ES-I3 (cell line): ENCODE data around the gene SP100.

Experiments
- H3K36me3 ChIP-seq: 2 replicates; pipeline ENCODE4 v1.6.1; 2013; ENCODE audit warnings: mild to moderate bottlenecking, low read length, control low read depth, moderate library complexity; ENCODE audit not compliant: insufficient read depth
- H3K4me1 ChIP-seq: 2 replicates; pipeline ENCODE4 v1.6.1; 2013; ENCODE audit warnings: mild to moderate bottlenecking, control low read depth, low read length; ENCODE audit not compliant: insufficient read depth
- H3K9ac ChIP-seq: 2 replicates; pipeline ENCODE4 v1.6.1; 2013; ENCODE audit warnings: low read depth, mild to moderate bottlenecking, low read length, moderate library complexity
- H3K9me3 ChIP-seq: 2 replicates; pipeline ENCODE4 v1.6.1; 2013; ENCODE audit warnings: mild to moderate bottlenecking, low read length, moderate library complexity; ENCODE audit not compliant: control insufficient read depth, insufficient read depth

SP100 gene

DNA sequence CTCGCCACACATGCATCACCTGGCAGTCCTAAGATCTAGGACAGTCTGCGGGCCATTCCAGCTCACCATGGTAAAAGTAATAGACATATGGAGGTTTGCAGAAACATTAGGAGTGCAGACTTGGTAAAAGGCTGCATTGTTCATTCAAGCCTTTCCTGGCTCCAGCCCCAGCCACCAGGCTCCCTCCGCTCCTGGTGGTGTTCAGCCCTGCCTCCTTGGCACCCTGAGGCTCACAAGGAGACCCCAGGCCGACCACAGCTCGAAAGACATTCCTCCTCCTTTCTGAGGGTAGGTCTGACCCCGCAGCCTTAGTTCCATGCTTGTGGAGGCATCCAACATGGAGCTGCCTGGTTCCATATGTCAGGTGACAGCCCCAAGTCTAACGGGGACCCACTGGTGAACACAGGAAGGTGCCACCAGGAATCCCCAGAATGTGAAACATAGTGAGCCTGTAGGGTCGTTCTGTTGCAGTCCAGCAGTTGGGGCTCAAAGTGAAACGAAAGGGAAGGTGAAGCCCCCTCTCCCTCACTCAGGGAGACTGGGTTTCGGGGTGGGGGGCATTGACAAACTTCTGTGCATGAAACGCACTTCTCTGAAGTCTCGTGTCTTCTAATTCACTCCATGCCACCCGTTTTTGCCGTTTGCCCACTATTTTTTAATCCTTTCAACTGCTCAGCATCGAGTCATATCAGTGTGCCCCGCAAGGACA is 5.0 kb upstream of the SP100 start:
- no peaks in the 10 kb centered on the region for H3K9me3 ChIP-seq
- H3K9ac ChIP-seq = peak overlapping the region; percentile 89
- no peaks in the 10 kb centered on the region for H3K36me3 ChIP-seq
- peaks cover 3% of the 10 kb centered on the region; the same call in 1 of the 2 replicates for H3K4me1 ChIP-seq

DNA sequence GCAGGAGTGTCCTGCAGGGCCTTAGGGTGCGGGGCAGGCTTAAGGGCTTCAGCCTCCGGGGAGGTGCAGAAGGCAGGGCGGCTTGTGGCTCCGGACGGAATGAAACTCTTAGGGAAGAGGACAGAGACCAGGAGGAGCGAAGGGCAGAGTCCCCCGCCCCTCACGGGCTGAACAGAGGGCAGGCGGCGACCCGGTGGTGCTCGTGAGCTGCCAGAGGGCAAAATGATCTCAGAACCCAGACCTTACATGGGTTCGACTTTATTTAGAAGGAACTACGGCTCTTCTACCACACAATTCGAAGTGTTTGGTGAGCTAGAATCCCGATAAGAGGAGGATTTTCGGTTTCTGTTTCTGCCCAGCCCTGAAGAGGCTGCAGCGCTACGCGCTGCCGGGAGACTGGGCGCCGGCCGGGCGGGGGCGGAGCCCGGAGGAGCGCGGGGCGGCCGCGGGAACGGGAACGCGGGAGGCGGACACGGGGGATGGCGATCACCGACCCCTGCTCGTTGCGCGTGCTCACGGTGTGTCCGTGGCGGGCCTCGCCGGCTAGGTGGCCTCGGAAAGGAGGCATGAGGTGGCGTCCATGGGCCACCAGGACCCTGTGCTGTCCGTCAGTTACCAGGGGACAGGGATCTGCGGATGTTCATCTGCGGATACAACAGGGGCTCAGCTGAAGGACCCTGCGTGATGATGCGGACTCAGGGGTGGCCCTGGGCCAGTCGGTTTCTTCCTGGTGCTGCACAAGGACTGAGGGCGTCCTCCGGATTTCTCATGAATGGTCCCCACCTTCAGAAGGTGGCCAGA is 4.2 kb upstream of the SP100 start:
- peaks cover 9% of the 10 kb centered on the region; the same call in 1 of the 2 replicates for H3K4me1 ChIP-seq
- no peaks in the 10 kb centered on the region for H3K36me3 ChIP-seq
- no peaks in the 10 kb centered on the region for H3K9me3 ChIP-seq
- peak overlapping the region; percentile 89 for H3K9ac ChIP-seq

DNA sequence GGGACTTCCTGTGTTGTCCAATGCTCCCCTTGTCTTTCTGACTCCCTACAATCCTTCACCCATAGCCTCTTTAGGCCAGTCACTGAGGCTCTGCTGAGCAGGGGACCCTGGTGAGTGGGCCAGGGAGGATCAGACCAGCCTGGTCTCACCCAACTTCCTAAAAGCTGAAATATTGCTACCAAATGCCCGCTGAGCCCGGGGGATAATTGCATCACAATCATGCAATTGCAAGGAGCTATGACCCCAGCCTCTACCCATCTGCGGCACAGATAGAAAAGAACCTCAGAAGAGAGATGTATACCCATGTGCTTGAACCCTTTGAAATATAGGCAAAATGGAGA is 3.7 kb upstream of the SP100 start:
- Histone ChIP-seq H3K9ac (peak overlapping the region; percentile 89; the same call in 1 of the 2 replicates), H3K9me3 (no peaks in the 10 kb centered on the region), H3K36me3 (no peaks in the 10 kb centered on the region), H3K4me1 (peaks cover 9% of the 10 kb centered on the region; the same call in 1 of the 2 replicates)

- H3K9me3 ChIP-seq = no peaks in the 10 kb centered on the region
- peaks cover 9% of the 10 kb centered on the region; the same call in 1 of the 2 replicates for H3K4me1 ChIP-seq
- H3K9ac ChIP-seq = no peak overlapping the region
- H3K36me3 ChIP-seq = no peaks in the 10 kb centered on the region
Measured at GRCh38 chr2:230412846-230413245, 3.2 kb upstream of the SP100 start.

DNA sequence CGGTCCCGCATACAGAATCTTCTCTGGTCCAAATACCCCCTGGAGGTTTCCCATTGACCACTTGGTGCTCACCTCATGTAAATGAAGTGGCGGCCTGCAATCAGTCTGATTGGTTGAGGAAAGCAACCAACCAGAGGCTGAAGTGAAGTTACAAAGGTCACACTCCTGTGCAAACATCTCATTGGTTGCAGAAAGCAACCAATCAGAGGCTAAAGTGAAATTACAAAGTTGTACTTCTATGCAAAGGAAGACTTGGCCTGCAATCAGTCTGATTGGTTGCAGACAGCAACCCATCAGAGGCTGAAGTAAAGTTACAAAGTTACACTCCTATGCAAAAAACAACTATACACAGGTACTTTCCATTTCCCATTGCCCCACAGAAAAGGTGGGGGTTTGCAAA is 2.5 kb upstream of the SP100 start:
- H3K9ac ChIP-seq = no peak overlapping the region
- peaks cover 9% of the 10 kb centered on the region; the same call in 1 of the 2 replicates for H3K4me1 ChIP-seq
- no peaks in the 10 kb centered on the region for H3K9me3 ChIP-seq
- H3K36me3 ChIP-seq = no peaks in the 10 kb centered on the region

GRCh38 chr2:230414302-230414701 is 1.7 kb upstream of the SP100 start:
- Histone ChIP-seq H3K36me3 (no peaks in the 10 kb centered on the region), H3K4me1 (peaks cover 9% of the 10 kb centered on the region; the same call in 1 of the 2 replicates), H3K9me3 (no peaks in the 10 kb centered on the region), H3K9ac (no peak overlapping the region)

GRCh38 chr2:230417436-230417835 is 1.4 kb downstream of the SP100 start:
- Histone ChIP-seq H3K36me3 (no peaks in the 10 kb centered on the region), H3K9ac (no peak overlapping the region), H3K9me3 (no peaks in the 10 kb centered on the region), H3K4me1 (peaks cover 6% of the 10 kb centered on the region; the same call in 1 of the 2 replicates)

GRCh38 chr2:230418341-230419016 is 2.5 kb downstream of the SP100 start:
- no peaks in the 10 kb centered on the region for H3K36me3 ChIP-seq
- H3K4me1 ChIP-seq = peaks cover 6% of the 10 kb centered on the region; the same call in 1 of the 2 replicates
- H3K9me3 ChIP-seq = no peaks in the 10 kb centered on the region
- H3K9ac ChIP-seq = no peak overlapping the region

- Histone ChIP-seq H3K9me3 (no peaks in the 10 kb centered on the region), H3K4me1 (peaks cover 6% of the 10 kb centered on the region; the same call in 1 of the 2 replicates), H3K9ac (no peak overlapping the region), H3K36me3 (no peaks in the 10 kb centered on the region)
Measured at GRCh38 chr2:230419181-230419580, 3.2 kb downstream of the SP100 start.

DNA sequence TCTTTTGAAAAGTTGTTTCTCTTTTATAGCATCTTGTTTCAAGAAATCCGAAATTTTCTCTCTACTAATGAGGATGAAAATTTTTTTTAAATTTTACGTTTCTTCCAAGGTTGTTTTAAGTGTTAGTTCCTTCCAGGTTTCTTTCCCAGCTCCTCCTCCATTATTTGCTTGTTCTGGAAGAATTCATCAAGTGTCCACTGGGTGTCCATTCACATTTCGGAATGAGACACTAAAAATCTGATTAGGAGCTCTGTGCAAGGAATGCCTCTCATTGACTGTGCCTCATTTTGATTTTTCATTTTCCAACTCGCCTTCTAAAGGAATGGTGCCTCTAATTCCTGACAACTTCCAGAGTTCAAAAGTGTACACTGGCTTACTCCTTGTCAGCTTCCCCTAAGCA is 6.1 kb downstream of the SP100 start:
- H3K9me3 ChIP-seq = no peaks in the 10 kb centered on the region
- H3K4me1 ChIP-seq = no peaks in the 10 kb centered on the region
- no peak overlapping the region for H3K9ac ChIP-seq
- H3K36me3 ChIP-seq = no peaks in the 10 kb centered on the region

- H3K9ac ChIP-seq = no peak overlapping the region
- no peaks in the 10 kb centered on the region for H3K36me3 ChIP-seq
- no peaks in the 10 kb centered on the region for H3K9me3 ChIP-seq
- H3K4me1 ChIP-seq = no peaks in the 10 kb centered on the region
Measured at GRCh38 chr2:230423851-230424458, 8.0 kb downstream of the SP100 start.

DNA sequence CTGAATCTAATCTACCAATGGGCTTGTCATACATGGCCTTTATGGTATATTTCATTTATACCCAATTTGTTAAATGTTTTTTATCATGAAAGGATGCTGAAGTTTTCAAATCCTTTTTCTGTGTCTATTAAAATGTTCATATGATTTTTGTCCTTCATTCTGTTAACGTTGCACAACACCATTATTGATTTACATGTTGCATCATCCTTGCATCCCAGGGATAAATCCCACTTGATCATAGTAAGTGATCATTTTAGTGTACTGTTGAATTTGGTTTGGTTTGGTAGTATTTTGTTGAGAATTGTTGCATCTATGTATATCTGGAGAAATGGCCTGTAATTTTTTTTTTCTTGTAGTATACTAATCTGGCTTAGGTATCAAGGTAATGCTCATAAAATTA is 9.4 kb downstream of the SP100 start:
- no peaks in the 10 kb centered on the region for H3K36me3 ChIP-seq

GRCh38 chr2:230429513-230429912 is 13.5 kb downstream of the SP100 start:
- H3K9me3 ChIP-seq = no peaks in the 10 kb centered on the region
- H3K36me3 ChIP-seq = no peaks in the 10 kb centered on the region
- H3K4me1 ChIP-seq = no peaks in the 10 kb centered on the region
- no peak overlapping the region for H3K9ac ChIP-seq

More for the DNA sequence above, 9.4 kb downstream of the SP100 start:
- no peaks in the 10 kb centered on the region for H3K4me1 ChIP-seq
- H3K9me3 ChIP-seq = no peaks in the 10 kb centered on the region
- H3K9ac ChIP-seq = no peak overlapping the region
